Body of pancreas (tissue), 4 donors: ENCODE measurements around the gene UBE2E2. TPM values are rescaled to one million over a fixed set of nuclear protein-coding genes. Genes with fewer than 3 reads are reported as not detected.
A peak's percentile ranks its signal among the peaks of the same experiment; 100 is the strongest.

Source experiments
- ATAC-seq: fragments of 150-250 bp; one replicate; pipeline ENCODE4 v1.9.1; 2016
- DNase-seq, 4 donors: peaks; one replicate each; pipeline ENCODE4 v3.0.0-alpha.2; 2019
- H3K27ac ChIP-seq, 4 donors: fragments of 200-600 bp; sonication (generic); 1 replicate in 3 of 4; 2 replicates in 1 of 4; pipeline versions ENCODE4 v1.5.1 to v1.6.1; 2016 to 2019; ENCODE audit warnings: mild to moderate bottlenecking in 1 of 4, mixed read lengths in 1 of 4, moderate library complexity in 1 of 4
- H3K27me3 ChIP-seq, 2 donors: fragments of 200-600 bp; sonication (generic); one replicate each; pipeline ENCODE4 v1.6.0; 2016; ENCODE audit warnings: mild to moderate bottlenecking in 1 of 2
- H3K36me3 ChIP-seq, 2 donors: fragments of 200-600 bp; sonication (generic); replicated peaks in 1 of 2; 2 replicates each; pipeline ENCODE4 v1.5.1; 2016; ENCODE audit warnings: low read depth in 2 of 2; ENCODE audit not compliant: insufficient read depth in 1 of 2
- H3K4me1 ChIP-seq: fragments of 200-600 bp; sonication (generic); one replicate; pipeline ENCODE4 v1.6.0; 2016
- H3K4me3 ChIP-seq, 2 donors: fragments of 200-600 bp; sonication (generic); 1 replicate in 1 of 2; 2 replicates in 1 of 2; pipeline ENCODE4 v1.5.1; 2016 to 2019
- H3K9me3 ChIP-seq, 3 donors: fragments of 200-600 bp; sonication (generic); 1 replicate in 2 of 3; 2 replicates in 1 of 3; pipeline ENCODE4 v1.5.1; 2016
- POLR2A ChIP-seq, 3 donors: fragments of 450-650 bp; IDR thresholded peaks; one replicate each; pipeline ENCODE4 v1.6.1; 2016; ENCODE audit warnings: antibody characterized with exemption in 3 of 3, mild to moderate bottlenecking in 2 of 3
- WGBS, 2 donors: methylation state at CpG; one replicate each; pipeline ENCODE4 v1.1.5; 2017; 5-methylcytosine and 5-hydroxymethylcytosine counted together
- intact Hi-C: fragments of 100-400 bp; cut with DNase I; formaldehyde crosslinking; loops from one replicate; pipeline ENCODE4 v1.15.1; 2023
- total RNA-seq, 2 donors: library from RNA; depleted of rRNA; stranded (reverse); fragments of >200 nt; gene quantifications; one replicate each; pipeline ENCODE4 v1.1.0, GENCODE V29; 2016
- TF ChIP-seq, protein P1 (sequence below), 7 experiments: fragments of 450-650 bp in 4 of 7; fragments of 200-600 bp in 3 of 7; sonication (generic) in 3 of 7; IDR thresholded peaks; one replicate each; pipeline ENCODE4 v1.5.1; 2016 to 2019; ENCODE audit warnings: antibody characterized with exemption in 7 of 7

Gene UBE2E2
- total RNA-seq, 2 donors from 2014 or later: 7.8 to 23.7 TPM

GRCh38 chr3:23389089-23389488 is 186.0 kb downstream of the UBE2E2 start:
- Histone ChIP-seq H3K4me1 (peaks cover 9% of the 10 kb centered on the region), H3K27me3 (peaks cover 0 to 3% of the 10 kb centered on the region in 2 donors), H3K36me3 (no peaks in the 10 kb centered on the region), H3K4me3 (no peak overlapping the region), H3K27ac (no peak overlapping the region), H3K9me3 (no peaks in the 10 kb centered on the region)
- no peak for ATAC-seq
- peak in 1 of 4 donors; percentile 8 for DNase-seq
- TF ChIP-seq POLR2A (IDR thresholded peaks at IDR 0.05): no peak
- TF ChIP-seq, protein P1, sequence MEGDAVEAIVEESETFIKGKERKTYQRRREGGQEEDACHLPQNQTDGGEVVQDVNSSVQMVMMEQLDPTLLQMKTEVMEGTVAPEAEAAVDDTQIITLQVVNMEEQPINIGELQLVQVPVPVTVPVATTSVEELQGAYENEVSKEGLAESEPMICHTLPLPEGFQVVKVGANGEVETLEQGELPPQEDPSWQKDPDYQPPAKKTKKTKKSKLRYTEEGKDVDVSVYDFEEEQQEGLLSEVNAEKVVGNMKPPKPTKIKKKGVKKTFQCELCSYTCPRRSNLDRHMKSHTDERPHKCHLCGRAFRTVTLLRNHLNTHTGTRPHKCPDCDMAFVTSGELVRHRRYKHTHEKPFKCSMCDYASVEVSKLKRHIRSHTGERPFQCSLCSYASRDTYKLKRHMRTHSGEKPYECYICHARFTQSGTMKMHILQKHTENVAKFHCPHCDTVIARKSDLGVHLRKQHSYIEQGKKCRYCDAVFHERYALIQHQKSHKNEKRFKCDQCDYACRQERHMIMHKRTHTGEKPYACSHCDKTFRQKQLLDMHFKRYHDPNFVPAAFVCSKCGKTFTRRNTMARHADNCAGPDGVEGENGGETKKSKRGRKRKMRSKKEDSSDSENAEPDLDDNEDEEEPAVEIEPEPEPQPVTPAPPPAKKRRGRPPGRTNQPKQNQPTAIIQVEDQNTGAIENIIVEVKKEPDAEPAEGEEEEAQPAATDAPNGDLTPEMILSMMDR (IDR thresholded peaks at IDR 0.05): no peak
- 87% methylated on average over 5 of the region's 5 CpGs for WGBS, 2 donors
- intact Hi-C loops: no loop called here

GRCh38 chr3:23389686-23390085 is 186.6 kb downstream of the UBE2E2 start:
- Histone ChIP-seq H3K27me3 (peaks cover 0 to 3% of the 10 kb centered on the region in 2 donors), H3K9me3 (no peaks in the 10 kb centered on the region), H3K36me3 (no peaks in the 10 kb centered on the region), H3K27ac (no peak overlapping the region), H3K4me3 (no peak overlapping the region), H3K4me1 (peaks cover 9% of the 10 kb centered on the region)
- ATAC-seq (no peak), DNase-seq (no peak)
- WGBS, 2 donors: 86 to 90% methylated on average over 3 of the region's 3 CpGs
- TF ChIP-seq, protein P1 (IDR thresholded peaks at IDR 0.05): no peak
- TF ChIP-seq POLR2A (IDR thresholded peaks at IDR 0.05): no peak
- intact Hi-C loops: no loop called here

DNA sequence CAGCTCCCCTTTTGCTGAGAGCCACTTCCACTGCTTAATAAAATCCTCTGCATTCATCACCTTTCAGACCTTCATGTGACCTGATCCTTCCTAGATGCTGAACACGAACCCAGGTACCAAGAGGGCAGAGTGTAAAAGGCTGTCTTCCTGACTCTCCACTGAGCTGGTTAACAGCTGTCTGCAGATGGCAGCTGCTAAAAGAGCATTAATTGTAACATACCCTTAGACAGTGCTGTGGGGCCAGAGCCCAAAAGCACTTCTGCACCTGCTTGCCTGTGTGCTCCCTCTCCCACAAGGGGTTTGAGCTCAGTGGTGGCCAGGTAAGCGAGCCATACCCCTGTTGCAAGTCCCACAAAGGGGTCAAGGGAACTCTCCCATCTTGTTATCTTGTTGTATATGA is 187.3 kb downstream of the UBE2E2 start:
- WGBS, 2 donors: 90 to 98% methylated on average over 2 of the region's 2 CpGs
- Histone ChIP-seq H3K4me1 (peaks cover 9% of the 10 kb centered on the region), H3K9me3 (no peaks in the 10 kb centered on the region), H3K27me3 (peaks cover 0 to 3% of the 10 kb centered on the region in 2 donors), H3K36me3 (no peaks in the 10 kb centered on the region), H3K4me3 (no peak overlapping the region), H3K27ac (no peak overlapping the region)
- ATAC-seq (no peak), DNase-seq (no peak)
- TF ChIP-seq, protein P1 (IDR thresholded peaks at IDR 0.05): no peak
- TF ChIP-seq POLR2A (IDR thresholded peaks at IDR 0.05): no peak
- intact Hi-C loops: no loop called here

DNA sequence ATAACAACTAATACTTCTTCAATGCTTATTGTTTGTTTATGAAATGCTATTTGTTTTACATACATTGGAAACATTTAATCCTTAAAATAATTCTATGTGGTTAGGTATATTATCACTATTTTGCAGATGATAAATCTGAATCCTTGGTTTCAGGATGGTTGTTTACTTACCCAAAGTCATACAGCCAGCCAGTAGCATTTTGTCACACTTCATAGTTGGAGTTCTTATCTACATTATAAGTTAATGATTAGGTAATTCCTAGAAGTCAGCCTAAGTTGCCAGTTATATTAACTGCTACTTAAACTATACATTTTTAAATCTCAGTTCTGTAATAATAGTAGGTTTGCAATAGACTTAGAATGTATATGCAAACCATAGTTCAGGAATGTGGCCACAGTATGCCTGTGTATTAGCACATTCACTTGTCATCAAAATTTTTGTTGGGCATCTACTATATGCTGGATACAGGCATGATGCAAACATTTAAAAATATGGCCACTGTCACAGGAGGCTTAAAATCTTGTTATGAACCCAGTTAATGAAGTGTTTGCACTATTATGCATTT is 187.9 kb downstream of the UBE2E2 start:
- Histone ChIP-seq H3K9me3 (no peaks in the 10 kb centered on the region), H3K4me3 (no peak overlapping the region), H3K36me3 (no peaks in the 10 kb centered on the region), H3K27ac (no peak overlapping the region), H3K4me1 (peaks cover 9% of the 10 kb centered on the region), H3K27me3 (peaks cover 0 to 3% of the 10 kb centered on the region in 2 donors)
- TF ChIP-seq, protein P1 (IDR thresholded peaks at IDR 0.05): no peak
- no peak for TF ChIP-seq POLR2A (IDR thresholded peaks at IDR 0.05)
- ATAC-seq (no peak), DNase-seq (no peak)
- intact Hi-C loops: no loop called here

DNA sequence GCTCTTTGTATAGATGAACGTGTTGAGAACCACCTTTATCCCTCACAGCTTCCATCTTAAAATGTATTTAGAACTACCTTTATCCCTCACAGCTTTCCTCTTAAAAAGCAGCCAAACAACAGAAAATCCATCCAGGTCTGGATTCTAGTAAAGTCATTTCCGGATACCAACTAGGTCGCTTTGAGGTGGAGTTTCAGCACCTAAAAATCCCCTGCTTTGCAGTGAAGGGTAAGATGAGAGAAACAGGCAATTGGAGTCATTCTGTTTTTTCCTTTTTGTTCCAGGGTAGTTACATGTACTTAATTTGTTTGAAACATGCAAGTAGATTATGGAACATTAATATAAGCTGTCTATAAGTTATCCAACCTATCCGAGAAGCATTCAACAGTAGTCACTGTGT is 192.0 kb downstream of the UBE2E2 start:
- Histone ChIP-seq H3K4me1 (peaks cover 9% of the 10 kb centered on the region), H3K4me3 (no peak overlapping the region), H3K27ac (no peak overlapping the region), H3K36me3 (no peaks in the 10 kb centered on the region), H3K9me3 (no peaks in the 10 kb centered on the region), H3K27me3 (peaks cover 0 to 3% of the 10 kb centered on the region in 2 donors)
- TF ChIP-seq, protein P1 (IDR thresholded peaks at IDR 0.05): no peak
- no peak for TF ChIP-seq POLR2A (IDR thresholded peaks at IDR 0.05)
- intact Hi-C loops: no loop called here
- 89 to 92% methylated on average over 4 of the region's 4 CpGs for WGBS, 2 donors
- DNase-seq (no peak), ATAC-seq (no peak)
